Stimulated activated CD4-positive, alpha-beta T cell treated with anti-CD3 and anti-CD28 coated beads, TNF-alpha, amount 100 ng/mL, for 4 hours (primary cell): ENCODE data around the gene SLCO2B1.

Experiments
- DNase-seq, 3 experiments: peaks; one replicate each; pipeline ENCODE4 v3.0.0-alpha.2; 2020; ENCODE audit warnings: low read depth in 3 of 3

The SLCO2B1 gene

GRCh38 chr11:75193711-75194110 lies 42.8 kb downstream of the SLCO2B1 start:
- no peak for DNase-seq

GRCh38 chr11:75194147-75194546 lies 43.2 kb downstream of the SLCO2B1 start:
- no peak for DNase-seq

DNA sequence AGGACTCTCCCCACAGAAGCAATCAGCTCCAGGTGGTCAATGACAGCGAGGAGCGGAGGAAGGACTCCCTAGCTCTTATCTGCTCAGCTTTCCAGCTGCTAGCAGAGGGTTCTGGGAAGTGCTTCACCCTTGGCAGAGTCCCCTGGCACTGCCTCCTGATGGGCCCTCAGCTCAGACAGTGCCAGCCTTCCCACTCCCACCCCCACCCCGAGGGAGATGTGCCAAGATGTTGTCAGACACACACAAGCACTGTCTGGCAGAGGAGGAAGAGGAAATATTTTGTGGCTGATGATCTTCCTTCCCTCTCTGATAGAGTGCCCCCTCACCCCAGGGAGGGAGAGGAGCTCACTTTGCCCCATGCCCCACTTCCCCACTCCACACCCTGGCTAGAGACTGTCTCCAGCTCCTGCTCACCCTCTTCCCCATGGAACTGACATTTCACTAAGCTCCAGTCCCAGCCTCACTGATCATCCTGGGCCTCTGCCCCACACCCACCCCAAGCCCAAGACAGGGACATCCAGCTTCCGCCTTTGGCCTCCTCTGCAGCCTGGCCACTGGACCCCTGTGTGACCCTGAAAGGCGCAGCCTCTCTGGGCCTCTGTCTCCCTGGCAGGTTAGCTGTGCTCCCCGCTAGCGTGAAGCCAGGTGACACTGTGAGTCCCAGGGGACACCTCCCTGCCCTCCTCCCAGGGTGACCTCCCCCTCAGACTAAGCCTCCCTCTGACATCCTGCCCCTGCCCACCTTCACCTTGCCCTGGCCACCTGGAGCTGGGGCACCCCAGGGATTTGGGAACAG lies 44.5 kb downstream of the SLCO2B1 start:
- DNase-seq = no peak

GRCh38 chr11:75196426-75196825 lies 45.5 kb downstream of the SLCO2B1 start:
- no peak for DNase-seq

DNA sequence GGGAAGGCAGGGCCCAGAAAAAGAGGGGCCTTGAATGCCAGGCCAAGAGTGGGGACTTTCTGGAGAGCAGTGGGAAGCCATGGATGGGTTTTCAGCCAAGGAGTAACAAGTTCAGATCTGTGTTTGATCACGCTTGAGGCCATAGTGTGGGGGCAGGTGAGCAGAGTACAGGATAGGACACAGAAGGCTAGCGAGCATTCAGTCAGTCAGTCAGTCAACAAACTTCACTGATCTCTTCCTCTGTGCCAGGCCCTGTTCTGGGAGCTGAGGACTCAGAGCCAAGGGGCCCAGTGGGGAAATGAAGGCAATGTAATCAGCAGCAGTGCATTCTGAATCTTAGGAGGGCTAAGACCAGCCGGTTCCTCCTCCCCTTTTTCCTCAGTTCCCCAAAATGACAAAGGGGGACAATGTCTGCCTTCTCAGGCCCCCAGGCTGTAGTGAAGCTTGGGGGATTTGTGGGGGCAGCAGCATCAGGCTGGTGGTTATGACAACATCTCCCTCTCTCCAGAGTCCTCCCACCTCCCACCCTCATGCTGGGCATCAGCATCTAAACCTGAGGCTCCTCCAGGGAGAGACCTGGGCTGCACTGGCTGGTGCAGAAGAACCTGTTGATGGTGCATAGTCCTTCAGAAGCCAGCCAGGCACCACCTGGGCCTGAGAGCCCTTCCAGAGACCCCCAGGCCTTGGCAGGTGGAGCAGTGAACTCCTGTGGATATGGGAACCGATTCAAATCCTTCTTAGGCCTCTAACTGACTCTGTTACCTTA lies 46.8 kb downstream of the SLCO2B1 start:
- no peak for DNase-seq

GRCh38 chr11:75198278-75198973 lies 47.5 kb downstream of the SLCO2B1 start:
- no peak for DNase-seq

DNA sequence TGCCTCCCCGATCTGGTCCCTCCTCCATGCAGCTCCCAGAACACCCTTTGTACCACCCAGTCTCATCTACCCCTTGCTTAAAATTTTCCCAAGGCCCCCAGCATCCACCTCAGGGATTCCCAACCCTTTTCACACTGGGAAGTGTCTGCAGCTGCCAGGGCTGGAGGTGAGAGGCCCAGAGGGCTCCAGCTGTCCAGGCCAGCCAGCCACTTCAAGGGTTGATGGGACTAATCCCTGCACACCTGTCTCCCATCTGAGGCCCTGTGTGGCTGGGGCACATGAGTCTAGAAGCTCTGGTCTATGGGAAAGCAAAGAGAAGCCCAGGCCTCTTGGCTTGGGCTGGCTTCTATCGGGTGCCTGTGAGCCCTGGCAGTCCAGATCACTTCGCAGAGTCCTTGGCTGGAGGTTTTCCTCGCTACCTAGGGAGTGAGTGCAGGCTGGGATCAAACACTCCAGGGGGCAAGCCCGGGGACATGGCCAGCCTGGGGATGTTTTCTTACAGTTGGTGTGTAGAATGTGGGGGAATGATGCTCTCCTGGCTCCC lies 48.6 kb downstream of the SLCO2B1 start:
- DNase-seq = no peak

DNA sequence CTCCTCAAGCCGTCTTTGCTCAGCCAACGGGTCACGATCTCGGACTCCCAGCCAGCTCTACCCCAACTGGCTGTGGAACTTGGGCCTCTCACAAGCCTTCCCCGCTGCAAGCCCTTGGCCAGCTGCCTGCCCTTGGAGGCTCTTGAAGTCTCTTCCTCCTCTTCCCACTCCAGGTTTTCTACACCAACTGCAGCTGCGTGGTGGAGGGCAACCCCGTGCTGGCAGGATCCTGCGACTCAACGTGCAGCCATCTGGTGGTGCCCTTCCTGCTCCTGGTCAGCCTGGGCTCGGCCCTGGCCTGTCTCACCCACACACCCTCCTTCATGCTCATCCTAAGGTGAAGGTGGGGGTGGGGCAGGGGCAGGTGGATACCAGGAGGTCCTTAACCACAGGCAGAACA lies 49.1 kb downstream of the SLCO2B1 start:
- DNase-seq = no peak

DNA sequence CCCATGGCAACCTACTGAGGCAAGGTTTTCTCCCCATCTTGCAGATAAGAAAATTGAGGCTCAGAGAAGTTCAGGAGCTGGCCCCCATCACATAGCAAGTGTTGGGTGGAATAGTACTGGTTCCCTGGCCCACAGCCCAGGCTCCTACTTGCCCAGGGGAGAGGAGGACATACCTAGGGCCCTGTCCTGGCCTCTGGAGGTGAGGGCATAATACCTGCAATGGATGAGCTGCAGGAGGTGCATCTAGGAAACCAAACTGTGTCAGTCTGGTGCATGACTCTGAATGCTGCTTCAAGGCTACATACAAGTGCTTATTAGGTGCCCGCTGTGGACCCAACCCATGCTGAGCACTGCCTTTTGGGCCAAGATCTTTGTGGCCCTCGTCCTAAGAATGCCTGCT lies 49.6 kb downstream of the SLCO2B1 start:
- DNase-seq = no peak

GRCh38 chr11:75201771-75202170 lies 50.9 kb downstream of the SLCO2B1 start:
- no peak for DNase-seq

- no peak for DNase-seq
Observed at GRCh38 chr11:75202195-75202594, 51.3 kb downstream of the SLCO2B1 start.

- DNase-seq = no peak
Observed at GRCh38 chr11:75203138-75203537, 52.2 kb downstream of the SLCO2B1 start.

DNA sequence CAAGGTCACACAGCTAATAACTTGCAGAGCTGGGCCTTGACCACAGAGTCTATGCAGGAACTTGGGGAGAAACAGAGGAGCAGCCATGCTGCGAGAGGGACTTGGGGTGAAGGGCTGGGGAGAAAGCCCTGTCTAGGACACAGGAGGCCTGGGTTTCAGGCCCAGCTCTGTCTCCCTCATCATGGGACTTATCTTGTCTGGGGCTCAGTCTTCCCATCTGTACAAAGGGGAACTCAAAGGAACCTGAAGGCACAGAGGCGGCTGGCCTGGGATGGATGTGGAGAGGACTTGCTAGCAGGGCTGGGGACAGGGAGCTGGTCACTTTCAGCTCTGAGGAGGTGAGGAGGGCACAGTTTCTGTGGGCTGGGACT lies 52.7 kb downstream of the SLCO2B1 start:
- DNase-seq = no peak

- no peak for DNase-seq
Observed at GRCh38 chr11:75204012-75204674, 53.2 kb downstream of the SLCO2B1 start.

GRCh38 chr11:75204685-75205563 lies 54.0 kb downstream of the SLCO2B1 start:
- DNase-seq = peak; percentile 61 to 72 (median 72)

GRCh38 chr11:75205564-75206020 lies 54.7 kb downstream of the SLCO2B1 start:
- DNase-seq = no peak

- no peak for DNase-seq
Observed at GRCh38 chr11:75208446-75208845, 57.5 kb downstream of the SLCO2B1 start.

- DNase-seq = no peak
Observed at GRCh38 chr11:75212411-75212810, 61.5 kb downstream of the SLCO2B1 start.

- peak; percentile 33 to 55 (median 43) for DNase-seq
Observed at GRCh38 chr11:75214411-75214821, 63.5 kb downstream of the SLCO2B1 start.

GRCh38 chr11:75214843-75215242 lies 63.9 kb downstream of the SLCO2B1 start:
- DNase-seq = no peak

DNA sequence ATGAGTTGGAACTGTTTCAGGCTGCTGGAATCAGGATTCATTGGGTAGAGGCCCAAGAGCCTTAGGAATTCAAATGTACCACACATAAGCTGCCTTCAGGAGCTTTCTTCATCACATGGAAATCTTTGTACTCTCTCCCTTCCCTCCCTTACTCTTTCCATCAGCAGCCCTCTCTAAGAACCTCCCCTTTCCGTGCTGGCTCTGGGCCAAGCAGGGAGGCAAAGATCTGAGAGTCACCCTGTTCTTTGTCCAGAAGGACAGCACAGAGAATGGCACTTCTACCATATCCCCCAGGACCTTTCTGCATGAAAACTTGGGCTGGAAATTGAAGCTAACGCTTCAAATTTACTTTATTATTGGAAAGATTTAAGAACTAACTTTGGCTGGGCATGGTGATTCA lies 69.0 kb downstream of the SLCO2B1 start:
- no peak for DNase-seq
